RWPE2 (cell line): ENCODE data around the gene RASD2.

Source experiments
- ATAC-seq: fragments of 200-7000 bp; cut with Tn5 transposase; 3 replicates; pipeline ENCODE4 v1.9.1; 2021; ENCODE audit warnings: low read depth
- DNase-seq: peaks from one replicate; pipeline ENCODE4 v3.0.0-alpha.2; 2020; ENCODE audit warnings: low spot score
- H3K27ac ChIP-seq: fragments of 450-650 bp; 2 replicates; pipeline ENCODE4 v1.5.1; 2017; ENCODE audit warnings: mild to moderate bottlenecking; ENCODE audit not compliant: poor library complexity, severe bottlenecking
- H3K27me3 ChIP-seq: fragments of 250-450 bp; sonication (Bioruptor Pico); 2 replicates; pipeline ENCODE4 v1.5.1; 2021; ENCODE audit warnings: mild to moderate bottlenecking, moderate library complexity; ENCODE audit not compliant: insufficient read depth, poor library complexity, severe bottlenecking
- H3K36me3 ChIP-seq: fragments of 250-450 bp; sonication (Bioruptor Pico); 2 replicates; pipeline ENCODE4 v1.5.1; 2020; ENCODE audit warnings: low read depth, mild to moderate bottlenecking, moderate library complexity
- H3K4me1 ChIP-seq: fragments of 250-450 bp; sonication (Bioruptor Pico); 2 replicates; pipeline ENCODE4 v1.5.1; 2021; ENCODE audit warnings: mild to moderate bottlenecking, moderate library complexity; ENCODE audit not compliant: insufficient read depth, poor library complexity, severe bottlenecking
- H3K4me3 ChIP-seq: fragments of 250-450 bp; sonication (Bioruptor Pico); 2 replicates; pipeline ENCODE4 v1.5.1; 2021; ENCODE audit warnings: mild to moderate bottlenecking, moderate library complexity; ENCODE audit not compliant: severe bottlenecking
- H3K9me3 ChIP-seq: fragments of 250-450 bp; sonication (Bioruptor Pico); 2 replicates; pipeline ENCODE4 v1.5.1; 2021; ENCODE audit warnings: mild to moderate bottlenecking, moderate library complexity; ENCODE audit not compliant: severe bottlenecking
- CTCF ChIP-seq: fragments of 450-650 bp; IDR thresholded peaks from one replicate; pipeline ENCODE4 v1.5.1; 2017; ENCODE audit warnings: mild to moderate bottlenecking, moderate library complexity; ENCODE audit not compliant: poor library complexity, severe bottlenecking

The RASD2 gene

GRCh38 chr22:35601013-35601580 lies 60.5 kb downstream of the RASD2 start:
- H3K4me3 ChIP-seq: no peak overlapping the region
- H3K27me3 ChIP-seq: no peaks in the 10 kb centered on the region
- H3K36me3 ChIP-seq: no peaks in the 10 kb centered on the region
- peaks cover 7% of the 10 kb centered on the region for H3K4me1 ChIP-seq
- H3K27ac ChIP-seq: no peak overlapping the region
- TF ChIP-seq CTCF: no peak
- no peak for DNase-seq
- H3K9me3 ChIP-seq: no peaks in the 10 kb centered on the region
- no peak for ATAC-seq

GRCh38 chr22:35601743-35602615 lies 61.3 kb downstream of the RASD2 start:
- Histone ChIP-seq H3K27me3 (no peaks in the 10 kb centered on the region), H3K36me3 (no peaks in the 10 kb centered on the region), H3K4me1 (peaks cover 7% of the 10 kb centered on the region), H3K27ac (peak overlapping the region; percentile 34), H3K4me3 (no peak overlapping the region), H3K9me3 (no peaks in the 10 kb centered on the region)
- peak; percentile 98 for ATAC-seq
- DNase-seq: peak; percentile 80
- TF ChIP-seq CTCF: no peak
